Muscle of back (tissue), 11 donors: ENCODE data around the gene OSBP. TPM values are rescaled to one million over a fixed set of nuclear protein-coding genes. Genes with fewer than 3 reads are reported as not detected.
A peak's percentile ranks its signal among the peaks of the same experiment; 100 is the strongest.

Experiments used
- DNase-seq, 3 donors: peaks; one replicate each; pipeline versions ENCODE4 v3.0.0 to v3.0.0-alpha.2; 2013
- polyA plus RNA-seq, 10 donors: library from polyadenylated mRNA; unstranded; fragments of 120-200 nt; gene quantifications; one replicate each; pipeline ENCODE4 v1.2.1, GENCODE V29; 2013; ENCODE audit not compliant: insufficient read length in 10 of 10

OSBP gene
- polyA plus RNA-seq, 10 donors, result 42.7 to 64.8 (median 47.5) TPM

GRCh38 chr11:59611570-59612565 lies 3.7 kb downstream of the OSBP start:
- peak; percentile 35 to 66 (median 51) for DNase-seq

- no peak for DNase-seq
Observed at GRCh38 chr11:59610289-59610688, 5.3 kb downstream of the OSBP start.

GRCh38 chr11:59607703-59608454 lies 7.7 kb downstream of the OSBP start:
- no peak for DNase-seq

GRCh38 chr11:59602432-59602831 lies 13.1 kb downstream of the OSBP start:
- DNase-seq, result no peak

GRCh38 chr11:59601788-59602187 lies 13.8 kb downstream of the OSBP start:
- DNase-seq, result no peak

- no peak for DNase-seq
Observed at GRCh38 chr11:59600636-59601035, 14.9 kb downstream of the OSBP start.

- no peak for DNase-seq
Observed at GRCh38 chr11:59600234-59600633, 15.3 kb downstream of the OSBP start.

GRCh38 chr11:59598961-59599360 lies 16.6 kb downstream of the OSBP start:
- DNase-seq, result no peak

GRCh38 chr11:59584294-59584693 lies 31.3 kb downstream of the OSBP start:
- no peak for DNase-seq

GRCh38 chr11:59582006-59582405 lies 33.6 kb downstream of the OSBP start:
- DNase-seq, result no peak

GRCh38 chr11:59578369-59578768 lies 37.2 kb downstream of the OSBP start:
- DNase-seq, result no peak

- DNase-seq, result no peak
Observed at GRCh38 chr11:59575505-59575904, 40.1 kb downstream of the OSBP start.

- no peak for DNase-seq
Observed at GRCh38 chr11:59574932-59575502, 40.6 kb downstream of the OSBP start.

- no peak for DNase-seq
Observed at GRCh38 chr11:59574467-59574866, 41.1 kb downstream of the OSBP start.

GRCh38 chr11:59573216-59573615 lies 42.4 kb downstream of the OSBP start:
- DNase-seq, result no peak

- DNase-seq, result no peak
Observed at GRCh38 chr11:59572091-59572490, 43.5 kb downstream of the OSBP start.

- DNase-seq, result no peak
Observed at GRCh38 chr11:59562292-59562691, 53.3 kb downstream of the OSBP start.

GRCh38 chr11:59560702-59561473 lies 54.7 kb downstream of the OSBP start:
- peak; percentile 88 to 95 (median 92) for DNase-seq

GRCh38 chr11:59560290-59560701 lies 55.3 kb downstream of the OSBP start:
- DNase-seq, result peak; percentile 84 to 89 (median 86)

GRCh38 chr11:59559886-59560285 lies 55.7 kb downstream of the OSBP start:
- no peak for DNase-seq

GRCh38 chr11:59558270-59558643 lies 57.3 kb downstream of the OSBP start:
- no peak for DNase-seq

- peak in 1 of 3 donors; percentile 68 for DNase-seq
Observed at GRCh38 chr11:59556917-59557348, 58.6 kb downstream of the OSBP start.
